K562 (cell line): ENCODE measurements around the gene SERPINA5.

Source experiments
- FIP1L1 ChIP-seq: fragments of 200-400 bp; formaldehyde crosslinking; IDR thresholded peaks from 2 replicates; pipeline ENCODE4 v1.6.1; 2018; ENCODE audit warnings: mild to moderate bottlenecking, low read depth, low read length; ENCODE audit not compliant: poor library complexity, severe bottlenecking
- JUND ChIP-seq, 2 experiments: IDR thresholded peaks; 2 replicates in 1 of 2; 3 replicates in 1 of 2; pipeline ENCODE4 v1.6.1; 2011; ENCODE audit warnings: borderline replicate concordance in 2 of 2, low read depth in 2 of 2, low read length in 2 of 2, improper control_type of control experiment in 1 of 2, missing biosample characterization in 1 of 2, missing genetic modification characterization in 1 of 2, missing genetic modification reagents in 1 of 2
- TF ChIP-seq, protein P1 (sequence below): fragments of 250-450 bp; sonication (Bioruptor Pico); IDR thresholded peaks from 2 replicates; pipeline ENCODE4 v1.5.0; 2021; ENCODE audit warnings: mild to moderate bottlenecking, moderate library complexity

GRCh38 chr14:94550041-94550440 is 31.2 kb upstream of the SERPINA5 start:
- TF ChIP-seq, protein P1, sequence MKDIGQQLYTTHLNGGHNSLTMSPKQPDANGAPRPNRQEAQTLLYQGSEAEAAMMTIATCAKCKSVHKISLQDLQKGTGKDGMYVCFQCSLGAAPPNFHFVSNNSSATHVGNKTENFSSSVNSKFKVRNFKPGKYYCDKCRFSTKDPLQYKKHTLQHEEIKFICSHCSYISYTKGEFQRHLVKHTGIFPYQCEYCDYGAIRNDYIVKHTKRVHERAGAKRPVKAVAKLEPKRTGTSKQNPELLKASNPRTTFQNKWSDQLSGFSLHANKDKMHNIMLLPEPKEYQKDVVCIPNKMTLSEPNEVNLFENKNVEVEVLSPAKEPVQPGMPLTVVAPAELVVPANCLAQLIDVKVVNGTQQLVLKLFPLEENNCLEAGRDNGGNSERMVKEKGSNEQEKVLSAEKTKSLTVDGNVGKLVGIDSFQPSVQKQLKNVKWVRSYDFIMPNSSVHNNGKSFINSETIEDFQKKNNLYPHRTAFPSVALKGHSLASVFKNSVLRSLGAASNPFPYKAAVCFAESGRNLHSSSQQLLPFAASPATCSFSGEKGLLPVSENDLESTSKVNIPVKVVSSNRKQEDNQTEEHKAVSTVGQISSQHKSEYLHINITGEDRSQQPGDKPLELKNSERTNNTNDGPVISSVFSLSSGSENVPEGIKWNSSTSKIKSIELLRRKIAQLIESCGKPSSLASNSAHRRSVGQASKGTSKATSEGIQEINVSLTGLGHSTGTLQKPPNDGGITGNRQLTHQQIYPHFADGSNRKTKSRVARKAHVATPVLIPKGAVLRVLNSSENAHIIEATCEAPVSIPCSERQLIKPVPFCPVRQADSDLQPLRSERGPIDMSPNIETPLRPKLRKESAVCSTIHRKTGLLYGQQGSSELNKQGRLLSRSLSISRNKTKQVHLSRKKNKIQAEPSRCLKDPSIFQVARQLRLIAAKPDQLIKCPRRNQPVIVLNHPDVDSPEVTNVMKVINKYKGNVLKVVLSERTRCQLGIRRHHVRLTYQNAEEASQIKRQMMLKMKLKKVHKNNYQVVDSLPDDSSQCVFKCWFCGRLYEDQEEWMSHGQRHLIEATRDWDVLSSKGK, result no peak
- no peak for TF ChIP-seq JUND (IDR thresholded peaks at IDR 0.05; ENCODE audit: borderline replicate concordance, low read depth, low read length)
- no peak for TF ChIP-seq JUND (tag; IDR thresholded peaks at IDR 0.05; ENCODE audit: borderline replicate concordance, low read depth, low read length)
- no peak for TF ChIP-seq FIP1L1
